H9 (cell line): ENCODE measurements around the gene PNMT. TPM values are rescaled to one million over a fixed set of nuclear protein-coding genes. Genes with fewer than 3 reads are reported as not detected.
A peak's percentile ranks its signal among the peaks of the same experiment; 100 is the strongest.

Experiments
- DNase-seq: peaks from one replicate; pipeline ENCODE4 v3.0.0-alpha.2; 2017
- H2AFZ ChIP-seq: one replicate; pipeline ENCODE4 v1.6.1; 2013; ENCODE audit warnings: mild to moderate bottlenecking, low read length, control low read depth, moderate library complexity
- H2AK5ac ChIP-seq: 2 replicates; pipeline ENCODE4 v1.6.1; 2013; ENCODE audit warnings: low read length, control low read depth, mixed read lengths; ENCODE audit not compliant: insufficient read length
- H2BK120ac ChIP-seq: one replicate; pipeline ENCODE4 v1.6.1; 2013; ENCODE audit warnings: low read depth, mild to moderate bottlenecking, low read length, control low read depth, inconsistent platforms; ENCODE audit not compliant: poor library complexity, severe bottlenecking
- H2BK12ac ChIP-seq: 2 replicates; pipeline ENCODE4 v1.6.1; 2013; ENCODE audit warnings: low read length, control low read depth, mixed read lengths, low read depth; ENCODE audit not compliant: insufficient read length
- H2BK15ac ChIP-seq: 2 replicates; pipeline ENCODE4 v1.6.1; 2013; ENCODE audit warnings: low read depth, low read length, control low read depth
- H2BK20ac ChIP-seq: one replicate; pipeline ENCODE4 v1.6.1; 2013; ENCODE audit warnings: low read depth, mild to moderate bottlenecking, low read length, control low read depth, inconsistent platforms; ENCODE audit not compliant: poor library complexity, severe bottlenecking
- H2BK5ac ChIP-seq: 2 replicates; pipeline ENCODE4 v1.6.1; 2013; ENCODE audit warnings: low read length, control low read depth, mixed read lengths; ENCODE audit not compliant: insufficient read length
- H3K14ac ChIP-seq: 2 replicates; pipeline ENCODE4 v1.6.1; 2013; ENCODE audit warnings: low read length, control low read depth; ENCODE audit not compliant: insufficient read depth
- H3K18ac ChIP-seq: 2 replicates; pipeline ENCODE4 v1.6.1; 2013; ENCODE audit warnings: low read depth, mild to moderate bottlenecking, mixed read lengths, low read length, control low read depth; ENCODE audit not compliant: insufficient read length
- H3K23ac ChIP-seq: 2 replicates; pipeline ENCODE4 v1.6.1; 2013; ENCODE audit warnings: low read length, control low read depth, mixed read lengths, low read depth; ENCODE audit not compliant: insufficient read length
- H3K23me2 ChIP-seq: 2 replicates; pipeline ENCODE4 v1.6.1; 2013; ENCODE audit warnings: low read depth, mild to moderate bottlenecking, mixed read lengths, low read length, control low read depth; ENCODE audit not compliant: insufficient read length, poor library complexity, severe bottlenecking
- H3K27ac ChIP-seq: 2 replicates; pipeline ENCODE4 v1.5.1; 2013; ENCODE audit warnings: low read length, control low read depth, mixed read lengths, low read depth; ENCODE audit not compliant: insufficient read length
- H3K27me3 ChIP-seq: 2 replicates; pipeline ENCODE4 v1.6.1; 2013; ENCODE audit warnings: low read length, control low read depth, inconsistent platforms; ENCODE audit not compliant: insufficient read depth
- H3K4ac ChIP-seq: 2 replicates; pipeline ENCODE4 v1.6.1; 2013; ENCODE audit warnings: low read depth, mild to moderate bottlenecking, control low read depth, inconsistent platforms, low read length, moderate library complexity
- H3K4me1 ChIP-seq: 2 replicates; pipeline ENCODE4 v1.6.1; 2013; ENCODE audit warnings: low read length, control low read depth, inconsistent platforms; ENCODE audit not compliant: insufficient read depth
- H3K4me2 ChIP-seq: 2 replicates; pipeline ENCODE4 v1.6.1; 2013; ENCODE audit warnings: low read length, control low read depth, mixed read lengths; ENCODE audit not compliant: insufficient read length, insufficient read depth
- H3K56ac ChIP-seq: 2 replicates; pipeline ENCODE4 v1.6.1; 2013; ENCODE audit warnings: low read depth, mild to moderate bottlenecking, mixed read lengths, low read length, control low read depth; ENCODE audit not compliant: insufficient read length
- H3K79me1 ChIP-seq: 2 replicates; pipeline ENCODE4 v1.6.1; 2013; ENCODE audit warnings: low read depth, mild to moderate bottlenecking, moderate library complexity, low read length, control low read depth, inconsistent platforms; ENCODE audit not compliant: insufficient read depth, poor library complexity, severe bottlenecking
- H3K79me2 ChIP-seq: 2 replicates; pipeline ENCODE4 v1.6.1; 2013; ENCODE audit warnings: low read length, control low read depth, inconsistent platforms; ENCODE audit not compliant: insufficient read depth
- H3K9ac ChIP-seq: 2 replicates; pipeline ENCODE4 v1.6.1; 2013; ENCODE audit warnings: low read length, control low read depth, mixed read lengths; ENCODE audit not compliant: insufficient read length; ENCODE audit errors: extremely low read depth
- H3K9me3 ChIP-seq: one replicate; pipeline ENCODE4 v1.6.1; 2013; ENCODE audit warnings: low read depth, low read length, inconsistent platforms; ENCODE audit not compliant: control insufficient read depth
- H3T11ph ChIP-seq: one replicate; pipeline ENCODE4 v1.6.1; 2013; ENCODE audit warnings: mild to moderate bottlenecking, low read length, control low read depth, inconsistent platforms
- H4K20me1 ChIP-seq: one replicate; pipeline ENCODE4 v1.6.1; 2013; ENCODE audit not compliant: control insufficient read depth, insufficient read length, insufficient read depth
- H4K5ac ChIP-seq: 2 replicates; pipeline ENCODE4 v1.6.1; 2013; ENCODE audit warnings: low read depth, mild to moderate bottlenecking, mixed read lengths, low read length, control low read depth; ENCODE audit not compliant: insufficient read length
- H4K8ac ChIP-seq: replicated peaks from 2 replicates; pipeline ENCODE4 v1.6.1; 2013; ENCODE audit warnings: low read length, control low read depth, mixed read lengths, low read depth; ENCODE audit not compliant: insufficient read length
- H4K91ac ChIP-seq: 2 replicates; pipeline ENCODE4 v1.6.1; 2013; ENCODE audit warnings: low read depth, mild to moderate bottlenecking, moderate library complexity, mixed read lengths, low read length, control low read depth; ENCODE audit not compliant: insufficient read length
- H3K27ac Mint-ChIP-seq, 3 experiments: 2 replicates in 2 of 3; 3 replicates in 1 of 3; pipeline ENCODE4 v1.8.0; 2020 to 2021; ENCODE audit warnings: mixed read lengths in 3 of 3, mild to moderate bottlenecking in 1 of 3, moderate library complexity in 1 of 3
- H3K27me3 Mint-ChIP-seq: 2 replicates; pipeline ENCODE4 v1.8.0; 2021; ENCODE audit warnings: low read depth, mild to moderate bottlenecking, moderate library complexity, mixed read lengths
- H3K36me3 Mint-ChIP-seq, 3 experiments: 2 replicates in 2 of 3; 3 replicates in 1 of 3; pipeline ENCODE4 v1.8.0; 2020 to 2021; ENCODE audit warnings: low read depth in 3 of 3, mixed read lengths in 3 of 3; ENCODE audit not compliant: insufficient read depth in 1 of 3
- H3K4me1 Mint-ChIP-seq, 2 experiments: 2 replicates each; pipeline ENCODE4 v1.8.0; 2020; ENCODE audit warnings: mixed read lengths in 2 of 2
- H3K4me3 Mint-ChIP-seq, 2 experiments: 2 replicates in 1 of 2; 3 replicates in 1 of 2; pipeline ENCODE4 v1.8.0; 2020 to 2021; ENCODE audit warnings: mild to moderate bottlenecking in 2 of 2, mixed read lengths in 2 of 2, moderate library complexity in 1 of 2
- H3K9me3 Mint-ChIP-seq, 2 experiments: 2 replicates in 1 of 2; 3 replicates in 1 of 2; pipeline ENCODE4 v1.8.0; 2020; ENCODE audit warnings: mild to moderate bottlenecking in 2 of 2, mixed read lengths in 2 of 2, moderate library complexity in 1 of 2
- CTCF ChIP-seq: fragments of 200-600 bp; sonication (generic); conservative IDR thresholded peaks from 3 replicates; pipeline ENCODE4 v1.8.0; 2021; ENCODE audit warnings: antibody characterized with exemption, mild to moderate bottlenecking
- WGBS: extraction: QIAGEN DNeasy Blood & Tissue Kit; methylation state at CpG from one replicate; pipeline ENCODE4 v1.1.7; 2013; ENCODE audit warnings: missing lambda C conversion rate, low lambda C conversion rate, mixed read lengths; ENCODE audit not compliant: insufficient read length; ENCODE audit errors: extremely low coverage; 5-methylcytosine and 5-hydroxymethylcytosine counted together
- total RNA-seq: library from RNA; stranded (reverse); gene quantifications from 2 replicates; pipeline ENCODE4 v1.2.1, GENCODE V29; 2021

Gene PNMT
- total RNA-seq, 1 experiment from 2014 or later: 2.1 TPM

GRCh38 chr17:39674702-39675389, 6.6 kb downstream of the PNMT start:
- Histone ChIP-seq H3K23ac (no peak overlapping the region), H4K91ac (no peak overlapping the region), H3T11ph (no peak overlapping the region), H3K27ac (no peak overlapping the region), H3K4ac (no peak overlapping the region), H2BK20ac (no peak overlapping the region), H3K56ac (no peak overlapping the region), H3K9me3 (no peaks in the 10 kb centered on the region), H3K4me1 (no peaks in the 10 kb centered on the region), H4K20me1 (no peaks in the 10 kb centered on the region), H3K79me2 (no peaks in the 10 kb centered on the region), H3K23me2 (no peaks in the 10 kb centered on the region), H3K4me2 (no peak overlapping the region), H3K79me1 (no peaks in the 10 kb centered on the region), H4K8ac (no peak overlapping the region), H3K18ac (no peak overlapping the region), H3K9ac (no peak overlapping the region), H4K5ac (no peak overlapping the region), H2BK120ac (no peak overlapping the region), H2BK15ac (no peak overlapping the region), H2BK12ac (no peak overlapping the region), H3K14ac (no peak overlapping the region), H2AK5ac (no peak overlapping the region), H2BK5ac (no peak overlapping the region), H3K27me3 (no peaks in the 10 kb centered on the region), H2AFZ (no peak overlapping the region)
- H3K27me3 Mint-ChIP-seq: peaks cover 19% of the 10 kb centered on the region
- peaks cover 0 to 4% (median 3%) of the 10 kb centered on the region in 3 experiments; a peak in 3 of 7 replicates for H3K36me3 Mint-ChIP-seq
- no peak for TF ChIP-seq CTCF
- peak overlapping the region in 2 of 3 experiments; percentile 82 to 91; a peak in 3 of 7 replicates for H3K27ac Mint-ChIP-seq
- H3K4me1 Mint-ChIP-seq: peaks cover 31 to 33% of the 10 kb centered on the region in 2 experiments
- DNase-seq: peak; percentile 58
- no peaks in the 10 kb centered on the region for H3K9me3 Mint-ChIP-seq
- no CpG with 5 or more reads among the region's 11 CpGs for WGBS
- H3K4me3 Mint-ChIP-seq: no peak overlapping the region
